Measurements from ENCODE around the gene ABCC4.

ABCC4 gene

GRCh38 chr13:95289020-95289444 lies 12.2 kb downstream of the ABCC4 start:
- Histone ChIP-seq H3K4me2 (ENCODE audit: low read length) (no peak overlapping the region), H3K27ac (ENCODE audit: low read length) (no peak overlapping the region), H2AFZ (ENCODE audit: low read depth, low read length) (no peak overlapping the region), H3K4me1 (ENCODE audit: low read length) (no peaks in the 10 kb centered on the region), H3K36me3 (replicated peaks; ENCODE audit: low read depth, low read length) (no peaks in the 10 kb centered on the region), H4K20me1 (ENCODE audit: insufficient read depth, low read length) (no peaks in the 10 kb centered on the region), H3K27me3 (ENCODE audit: low read depth, low read length) (no peaks in the 10 kb centered on the region), H3K79me2 (ENCODE audit: low read length) (peaks cover 3% of the 10 kb centered on the region; the same call in 1 of the 2 replicates), H3K4me3 (ENCODE audit: low read length) (no peak overlapping the region), H3K9ac (ENCODE audit: low read length) (no peak overlapping the region), H3K9me3 (ENCODE audit: insufficient read depth, low read length) (no peaks in the 10 kb centered on the region)
- no peak for TF ChIP-seq CTCF (IDR thresholded peaks at IDR 0.05; ENCODE audit: low read depth, low read length)
- no peak for TF ChIP-seq EZH2phosphoT487 (IDR thresholded peaks at IDR 0.05; ENCODE audit: low read depth)

- H3K4me1 ChIP-seq (ENCODE audit: low read length), result peaks cover 22% of the 10 kb centered on the region
- no peaks in the 10 kb centered on the region; the same call in 1 of the 2 replicates for H4K20me1 ChIP-seq (ENCODE audit: insufficient read depth, low read length)
- H3K9ac ChIP-seq (ENCODE audit: low read length), result no peak overlapping the region
- no peak overlapping the region for H3K4me3 ChIP-seq (ENCODE audit: low read length)
- H2AFZ ChIP-seq (ENCODE audit: low read depth, low read length), result no peak overlapping the region
- no peak overlapping the region for H3K27ac ChIP-seq (ENCODE audit: low read length)
- peaks cover 5% of the 10 kb centered on the region for H3K36me3 ChIP-seq (replicated peaks; ENCODE audit: low read depth, low read length)
- peaks cover 5% of the 10 kb centered on the region; the same call in 1 of the 2 replicates for H3K9me3 ChIP-seq (ENCODE audit: insufficient read depth, low read length)
- H3K79me2 ChIP-seq (ENCODE audit: low read length), result peaks cover 10% of the 10 kb centered on the region; the same call in 1 of the 2 replicates
- H3K4me2 ChIP-seq (ENCODE audit: low read length), result no peak overlapping the region
- H3K27me3 ChIP-seq (ENCODE audit: low read depth, low read length), result 0 out of 2 replicates have a peak, but pooled peaks cover 5% of the 10 kb centered on the region
- TF ChIP-seq CTCF (IDR thresholded peaks at IDR 0.05; ENCODE audit: low read depth, low read length) (no peak), EZH2phosphoT487 (IDR thresholded peaks at IDR 0.05; ENCODE audit: low read depth) (no peak)
Observed at GRCh38 chr13:95284436-95284835, 16.8 kb downstream of the ABCC4 start.

- H3K79me2 ChIP-seq (ENCODE audit: low read length), result peaks cover 8% of the 10 kb centered on the region; the same call in 1 of the 2 replicates
- no peak for TF ChIP-seq CTCF (IDR thresholded peaks at IDR 0.05; ENCODE audit: low read depth, low read length)
- no peak for TF ChIP-seq EZH2phosphoT487 (IDR thresholded peaks at IDR 0.05; ENCODE audit: low read depth)
- H3K4me3 ChIP-seq (ENCODE audit: low read length), result no peak overlapping the region
- H3K9me3 ChIP-seq (ENCODE audit: insufficient read depth, low read length), result peaks cover 5% of the 10 kb centered on the region; the same call in 1 of the 2 replicates
- peaks cover 22% of the 10 kb centered on the region for H3K4me1 ChIP-seq (ENCODE audit: low read length)
- H3K9ac ChIP-seq (ENCODE audit: low read length), result no peak overlapping the region
- peaks cover 5% of the 10 kb centered on the region for H3K36me3 ChIP-seq (replicated peaks; ENCODE audit: low read depth, low read length)
- H3K4me2 ChIP-seq (ENCODE audit: low read length), result no peak overlapping the region
- no peaks in the 10 kb centered on the region; the same call in 1 of the 2 replicates for H4K20me1 ChIP-seq (ENCODE audit: insufficient read depth, low read length)
- H2AFZ ChIP-seq (ENCODE audit: low read depth, low read length), result no peak overlapping the region
- no peak overlapping the region for H3K27ac ChIP-seq (ENCODE audit: low read length)
- 0 out of 2 replicates have a peak, but pooled peaks cover 7% of the 10 kb centered on the region for H3K27me3 ChIP-seq (ENCODE audit: low read depth, low read length)
Observed at GRCh38 chr13:95279016-95279415, 22.2 kb downstream of the ABCC4 start.

- no peaks in the 10 kb centered on the region for H3K36me3 ChIP-seq (replicated peaks; ENCODE audit: low read depth, low read length)
- H3K9me3 ChIP-seq (ENCODE audit: insufficient read depth, low read length), result no peaks in the 10 kb centered on the region
- H3K4me3 ChIP-seq (ENCODE audit: low read length), result no peak overlapping the region
- TF ChIP-seq CTCF (IDR thresholded peaks at IDR 0.05; ENCODE audit: low read depth, low read length) (no peak), EZH2phosphoT487 (IDR thresholded peaks at IDR 0.05; ENCODE audit: low read depth) (no peak)
- peaks cover 8% of the 10 kb centered on the region; the same call in 1 of the 2 replicates for H3K79me2 ChIP-seq (ENCODE audit: low read length)
- H3K27ac ChIP-seq (ENCODE audit: low read length), result no peak overlapping the region
- H3K27me3 ChIP-seq (ENCODE audit: low read depth, low read length), result 0 out of 2 replicates have a peak, but pooled peaks cover 7% of the 10 kb centered on the region
- H3K4me1 ChIP-seq (ENCODE audit: low read length), result peaks cover 10% of the 10 kb centered on the region
- H4K20me1 ChIP-seq (ENCODE audit: insufficient read depth, low read length), result no peaks in the 10 kb centered on the region; the same call in 1 of the 2 replicates
- no peak overlapping the region for H2AFZ ChIP-seq (ENCODE audit: low read depth, low read length)
- no peak overlapping the region for H3K9ac ChIP-seq (ENCODE audit: low read length)
- no peak overlapping the region for H3K4me2 ChIP-seq (ENCODE audit: low read length)
Observed at GRCh38 chr13:95276037-95276505, 25.2 kb downstream of the ABCC4 start.
